ENCODE results near the gene CSF3.

DNA sequence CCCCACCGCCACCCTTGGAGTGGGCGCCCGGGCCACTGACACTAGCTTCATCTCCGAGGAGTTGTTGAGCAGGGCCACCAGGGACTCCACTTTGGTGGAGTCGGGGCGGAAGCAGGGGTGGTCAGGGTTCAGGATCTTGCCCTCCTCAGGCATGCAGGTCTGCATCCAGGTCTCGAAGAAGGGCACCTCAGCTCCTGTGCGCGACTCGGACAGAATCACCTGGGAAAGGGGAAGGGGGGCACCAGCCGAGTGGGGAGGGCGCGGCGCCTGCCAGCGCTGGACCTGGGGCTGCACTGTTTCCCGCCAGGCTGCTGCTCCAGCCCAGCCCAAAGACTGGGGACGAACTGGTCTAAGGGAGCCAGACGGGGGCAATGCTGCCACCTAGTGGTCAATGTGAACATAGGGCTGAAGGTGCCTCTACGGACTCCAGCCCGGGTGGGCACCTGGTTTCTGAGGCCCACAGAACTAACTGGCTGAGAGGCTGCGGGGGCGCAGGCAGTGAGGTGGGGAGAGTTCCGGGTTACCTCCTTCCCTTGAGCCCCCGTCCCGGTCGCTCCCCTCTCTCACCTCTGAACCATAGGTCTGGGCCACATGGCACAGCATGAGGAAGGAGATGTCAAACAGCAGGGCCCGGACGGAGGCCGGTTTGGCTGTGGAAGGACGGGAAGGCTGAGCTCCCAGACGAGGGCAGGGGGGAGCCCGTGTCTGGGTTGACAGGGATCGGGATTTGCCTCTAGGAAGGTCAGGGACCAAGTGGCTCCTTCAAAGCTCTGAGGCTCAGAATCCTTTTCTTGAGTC is 11.8 kb downstream of the CSF3 start:
- TF ChIP-seq SP1 (IDR thresholded peaks at IDR 0.05) (no peak), TARDBP (IDR thresholded peaks at IDR 0.05) (no peak), CTBP1 (IDR thresholded peaks at IDR 0.05; ENCODE audit: borderline replicate concordance) (no peak), HDGF (IDR thresholded peaks at IDR 0.05; ENCODE audit: borderline replicate concordance) (no peak), ZNF384 (IDR thresholded peaks at IDR 0.05) (no peak), ARNT (IDR thresholded peaks at IDR 0.05) (no peak), SUZ12 (IDR thresholded peaks at IDR 0.05) (no peak), ELF4 (IDR thresholded peaks at IDR 0.05) (no peak), FOXK2 (IDR thresholded peaks at IDR 0.05) (no peak), FOXM1 (IDR thresholded peaks at IDR 0.05; ENCODE audit: borderline replicate concordance) (no peak), BHLHE40 (IDR thresholded peaks at IDR 0.05; ENCODE audit: borderline replicate concordance) (no peak), FOXA1 (IDR thresholded peaks at IDR 0.05) (no peak), NFRKB (IDR thresholded peaks at IDR 0.05) (no peak)
